Activated B cell treated with CpG ODN at 0.5 μM for 24 hours (primary cell): ENCODE results near the gene GALR3. TPM values are rescaled to one million over a fixed set of nuclear protein-coding genes. Genes with fewer than 3 reads are reported as not detected.
A peak's percentile ranks its signal among the peaks of the same experiment; 100 is the strongest.

Experiments
- ATAC-seq: fragments of 200-7000 bp; cut with Tn5 transposase; one replicate; pipeline ENCODE4 v1.10.0; 2021; ENCODE audit warnings: low read depth, mild to moderate bottlenecking, moderate library complexity
- CTCF ChIA-PET: fragments of 350-600 bp; sonication (Branson Sonifier 250); formaldehyde crosslinking; loops from one replicate; lab custom pipeline; 2021; ENCODE audit warnings: antibody characterized with exemption; lab: Charles Lee
- POLR2A ChIA-PET: fragments of 350-600 bp; sonication (Branson Sonifier 250); formaldehyde crosslinking; loops from one replicate; lab custom pipeline; 2021; ENCODE audit warnings: antibody characterized with exemption; lab: Charles Lee
- DNase-seq: peaks from one replicate; pipeline ENCODE4 v3.0.0; 2022
- H3K27ac Mint-ChIP-seq: one replicate; pipeline ENCODE4 v1.8.0; 2020; ENCODE audit warnings: mixed read lengths
- H3K27me3 Mint-ChIP-seq: one replicate; pipeline ENCODE4 v1.8.0; 2021; ENCODE audit warnings: mixed read lengths
- H3K36me3 Mint-ChIP-seq: one replicate; pipeline ENCODE4 v1.8.0; 2021; ENCODE audit warnings: low read depth, mixed read lengths
- H3K4me1 Mint-ChIP-seq: one replicate; pipeline ENCODE4 v1.8.0; 2021; ENCODE audit warnings: mixed read lengths
- H3K4me3 Mint-ChIP-seq: one replicate; pipeline ENCODE4 v1.8.0; 2020; ENCODE audit warnings: mild to moderate bottlenecking, mixed read lengths
- H3K9me3 Mint-ChIP-seq: one replicate; pipeline ENCODE4 v1.8.0; 2020; ENCODE audit warnings: mixed read lengths
- intact Hi-C: fragments of 100-400 bp; cut with micrococcal nuclease; formaldehyde crosslinking; loops from one replicate; pipeline ENCODE4 v1.15.1; 2024
- total RNA-seq: library from RNA; stranded (reverse); gene quantifications from 2 replicates; pipeline ENCODE4 v1.2.3, GENCODE V29; 2022
- TF ChIP-seq, protein P1 (sequence below): fragments of 200-600 bp; IDR thresholded peaks from one replicate; pipeline ENCODE4 v1.8.0; 2022; ENCODE audit warnings: antibody characterized with exemption, mild to moderate bottlenecking

The GALR3 gene
- total RNA-seq, 1 donor from 2014 or later, result not detected

DNA sequence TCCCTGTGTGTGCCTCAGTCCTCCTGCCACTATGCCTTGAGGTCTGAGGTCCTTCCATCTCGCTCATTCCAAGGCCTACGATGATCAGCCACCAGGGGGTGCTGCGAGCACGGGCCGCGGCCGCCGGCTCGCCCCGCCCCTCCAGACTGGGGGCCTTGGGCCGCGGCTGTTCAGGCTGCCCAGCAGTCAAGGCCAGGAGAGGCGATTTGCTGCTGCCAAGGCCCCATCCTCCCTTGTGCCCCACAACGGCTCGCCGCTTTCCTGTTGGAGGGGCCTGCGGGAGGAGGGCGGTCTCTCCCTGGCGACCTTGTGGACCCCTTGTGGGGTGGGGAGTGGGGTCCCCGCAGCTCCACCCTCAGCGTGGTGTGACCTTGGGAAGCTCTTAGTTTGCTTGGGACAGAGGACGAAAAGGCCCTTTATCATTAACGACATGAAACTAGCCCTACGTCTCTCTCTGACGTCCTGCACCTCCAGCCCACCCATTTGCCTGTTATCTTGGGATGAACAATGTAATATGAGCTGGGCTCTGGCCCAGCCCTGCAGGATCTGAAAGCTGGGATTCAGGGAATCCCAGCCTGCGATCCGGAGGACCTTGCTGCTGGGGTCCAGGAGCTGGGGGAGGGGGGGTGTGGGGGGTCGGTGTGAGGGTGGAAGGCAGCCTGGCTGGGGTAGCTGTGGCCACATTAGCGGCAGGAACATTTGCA is 5.3 kb upstream of the GALR3 start:
- Mint-ChIP-seq H3K27me3 (peaks cover 17% of the 10 kb centered on the region), H3K4me1 (peaks cover 23% of the 10 kb centered on the region), H3K4me3 (peak overlapping the region; percentile 52), H3K36me3 (no peaks in the 10 kb centered on the region), H3K27ac (no peak overlapping the region), H3K9me3 (no peaks in the 10 kb centered on the region)
- TF ChIP-seq, protein P1, sequence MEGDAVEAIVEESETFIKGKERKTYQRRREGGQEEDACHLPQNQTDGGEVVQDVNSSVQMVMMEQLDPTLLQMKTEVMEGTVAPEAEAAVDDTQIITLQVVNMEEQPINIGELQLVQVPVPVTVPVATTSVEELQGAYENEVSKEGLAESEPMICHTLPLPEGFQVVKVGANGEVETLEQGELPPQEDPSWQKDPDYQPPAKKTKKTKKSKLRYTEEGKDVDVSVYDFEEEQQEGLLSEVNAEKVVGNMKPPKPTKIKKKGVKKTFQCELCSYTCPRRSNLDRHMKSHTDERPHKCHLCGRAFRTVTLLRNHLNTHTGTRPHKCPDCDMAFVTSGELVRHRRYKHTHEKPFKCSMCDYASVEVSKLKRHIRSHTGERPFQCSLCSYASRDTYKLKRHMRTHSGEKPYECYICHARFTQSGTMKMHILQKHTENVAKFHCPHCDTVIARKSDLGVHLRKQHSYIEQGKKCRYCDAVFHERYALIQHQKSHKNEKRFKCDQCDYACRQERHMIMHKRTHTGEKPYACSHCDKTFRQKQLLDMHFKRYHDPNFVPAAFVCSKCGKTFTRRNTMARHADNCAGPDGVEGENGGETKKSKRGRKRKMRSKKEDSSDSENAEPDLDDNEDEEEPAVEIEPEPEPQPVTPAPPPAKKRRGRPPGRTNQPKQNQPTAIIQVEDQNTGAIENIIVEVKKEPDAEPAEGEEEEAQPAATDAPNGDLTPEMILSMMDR, result peak; percentile 32
- intact Hi-C loops, result loop anchor here (1.0 kb wide), 5 partner anchors 11 to 116 kb away; partner anchors contain the start of genes ANKRD54, EIF3L and GCAT
- CTCF ChIA-PET, result interaction anchor here (0.7 to 5.8 kb wide), 13 partner anchors 9 to 210 kb away, joined by 3 to 81 read pairs (median 4); partner anchors contain the start of genes ANKRD54, C22orf23, GCAT and GGA1
- POLR2A ChIA-PET, result interaction anchor here (0.6 to 1.5 kb wide), 5 partner anchors 10 to 1176 kb away, joined by 3 to 7 read pairs (median 4); partner anchors contain the start of genes EIF3L and GCAT
- ATAC-seq (peak; percentile 84), DNase-seq (peak; percentile 89)

DNA sequence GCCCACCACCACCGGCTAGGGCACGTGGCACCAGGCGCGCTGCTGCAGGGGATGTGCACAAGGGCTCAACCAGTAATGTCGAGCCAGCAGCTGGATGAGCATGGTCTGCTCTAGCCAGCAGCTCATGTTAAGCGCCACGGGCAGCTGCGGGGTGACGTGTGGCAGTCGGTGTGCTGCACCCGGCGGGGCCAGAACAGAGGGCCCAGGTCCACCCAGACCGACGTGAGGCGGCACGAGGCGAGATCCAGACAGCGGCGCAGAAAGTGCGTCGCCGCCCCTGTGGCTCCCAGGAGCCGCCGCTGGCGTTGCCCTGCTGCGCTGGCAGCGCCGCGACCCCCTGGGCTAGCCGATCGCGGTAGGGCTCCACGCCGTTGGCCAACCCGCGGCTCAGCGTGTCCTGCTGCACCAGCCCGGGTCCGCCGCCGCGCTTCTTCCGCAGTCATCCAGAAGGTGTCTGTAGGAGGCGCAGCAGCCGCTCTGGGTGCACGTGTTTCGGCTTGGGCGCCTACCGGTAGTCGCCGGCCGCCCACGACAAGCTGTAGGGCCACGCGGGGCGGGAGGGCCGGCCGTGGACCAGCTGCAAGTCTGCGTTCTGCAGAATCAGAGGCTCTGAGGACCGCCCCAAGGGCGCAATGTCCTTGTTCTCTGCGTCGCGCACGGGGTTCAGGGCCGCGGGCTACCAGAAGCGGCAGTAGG is 4.6 kb upstream of the GALR3 start:
- POLR2A ChIA-PET, result interaction anchor here (0.6 to 1.5 kb wide), 7 partner anchors 11 to 1175 kb away, joined by 3 to 7 read pairs (median 4); partner anchors contain the start of genes EIF3L and GCAT
- H3K4me3 Mint-ChIP-seq, result peak overlapping the region; percentile 59
- TF ChIP-seq, protein P1, result no peak
- ATAC-seq (peak; percentile 74), DNase-seq (peak; percentile 59)
- H3K27ac Mint-ChIP-seq, result no peak overlapping the region
- H3K4me1 Mint-ChIP-seq, result peaks cover 23% of the 10 kb centered on the region
- no peaks in the 10 kb centered on the region for H3K9me3 Mint-ChIP-seq
- CTCF ChIA-PET, result interaction anchor here (0.7 to 5.8 kb wide), 12 partner anchors 9 to 211 kb away, joined by 3 to 81 read pairs (median 6); partner anchors contain the start of genes ANKRD54, C22orf23, GCAT and GGA1
- intact Hi-C loops, result loop anchor here (1.0 kb wide), 1 partner anchor 11 kb away; the partner anchor contains the start of gene GCAT
- H3K27me3 Mint-ChIP-seq, result peaks cover 17% of the 10 kb centered on the region
- no peaks in the 10 kb centered on the region for H3K36me3 Mint-ChIP-seq

DNA sequence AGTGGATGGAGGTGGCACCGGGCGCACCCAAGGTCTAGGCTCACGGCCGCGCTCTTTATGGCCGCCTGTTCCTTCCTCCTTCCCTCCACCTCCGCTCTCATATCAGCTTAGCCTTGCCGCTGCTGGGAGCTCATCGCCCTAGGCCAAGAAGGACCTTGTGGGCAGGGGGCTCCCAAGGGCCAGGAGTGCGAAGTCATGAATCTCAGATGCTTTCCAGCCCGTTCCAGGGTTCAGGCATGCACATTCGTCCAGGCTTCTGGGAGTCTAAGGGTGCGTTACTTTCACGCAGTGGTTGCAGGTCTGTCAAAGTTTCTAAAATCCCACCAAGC is 4.1 kb upstream of the GALR3 start:
- DNase-seq (no peak), ATAC-seq (peak; percentile 40)
- peak overlapping the region; percentile 59 for H3K4me3 Mint-ChIP-seq
- H3K9me3 Mint-ChIP-seq, result no peaks in the 10 kb centered on the region
- peaks cover 17% of the 10 kb centered on the region for H3K27me3 Mint-ChIP-seq
- TF ChIP-seq, protein P1, result no peak
- ChIA-PET CTCF (interaction anchor here (0.9 to 5.8 kb wide), 5 partner anchors 11 to 211 kb away, joined by 3 to 81 read pairs (median 12); partner anchors contain the start of genes C22orf23, GCAT, GGA1 and POLR2F), POLR2A (interaction anchor here (0.6 to 1.5 kb wide), 4 partner anchors 11 to 43 kb away, joined by 3 to 5 read pairs (median 4); partner anchors contain the start of genes EIF3L and GCAT)
- intact Hi-C loops, result no loop called here
- H3K27ac Mint-ChIP-seq, result no peak overlapping the region
- H3K4me1 Mint-ChIP-seq, result peaks cover 23% of the 10 kb centered on the region
- H3K36me3 Mint-ChIP-seq, result no peaks in the 10 kb centered on the region

DNA sequence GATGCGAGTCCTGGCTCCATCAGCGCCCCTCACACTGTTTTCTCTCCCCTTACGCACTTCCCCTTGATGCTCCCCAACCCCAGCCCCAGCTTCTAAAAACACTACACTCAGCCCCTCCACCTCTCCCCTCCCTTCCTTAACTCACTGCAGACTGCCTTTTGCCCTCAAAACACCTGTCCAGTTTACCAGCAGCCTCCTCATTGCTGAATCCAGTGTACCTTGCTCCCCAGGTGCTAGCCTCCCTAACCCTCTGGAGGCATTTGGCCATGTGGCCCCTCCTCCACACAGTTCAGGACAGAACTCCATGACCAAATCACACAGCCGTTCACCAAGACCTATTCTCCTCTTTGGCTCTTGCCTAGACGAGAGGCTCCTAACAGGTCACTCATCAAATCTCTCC is 2.8 kb upstream of the GALR3 start:
- Mint-ChIP-seq H3K27me3 (peaks cover 20% of the 10 kb centered on the region), H3K27ac (no peak overlapping the region), H3K4me3 (no peak overlapping the region), H3K36me3 (no peaks in the 10 kb centered on the region), H3K9me3 (no peaks in the 10 kb centered on the region), H3K4me1 (peaks cover 26% of the 10 kb centered on the region)
- intact Hi-C loops, result no loop called here
- no peak for DNase-seq
- ChIA-PET CTCF (interaction anchor here (0.9 to 5.8 kb wide), 3 partner anchors 12 to 43 kb away, joined by 4 to 81 read pairs (median 21); partner anchors contain the start of gene GCAT), POLR2A (interaction anchor here (0.6 to 0.9 kb wide), 2 partner anchors 24 to 134 kb away, joined by 3 to 4 read pairs; partner anchors contain the start of gene ANKRD54)
- TF ChIP-seq, protein P1, result no peak
- no peak for ATAC-seq
